Urothelium cell line (cell line): ENCODE results near the gene AAK1.
"Not testable (repeated sequence)": the region's sequence is repeated elsewhere in the genome, so short reads cannot be mapped to it uniquely, and the experiment has no call there.

Experiments used
- DNase-seq: peaks from one replicate; pipeline ENCODE4 v3.0.0; 2011; ENCODE audit warnings: low spot score, mixed read lengths
- FAIRE-seq: peaks from 2 replicates; lab custom pipeline; 2011; peaks lifted over from hg19 to GRCh38; lab: Jason Lieb, UNC

The AAK1 gene

DNA sequence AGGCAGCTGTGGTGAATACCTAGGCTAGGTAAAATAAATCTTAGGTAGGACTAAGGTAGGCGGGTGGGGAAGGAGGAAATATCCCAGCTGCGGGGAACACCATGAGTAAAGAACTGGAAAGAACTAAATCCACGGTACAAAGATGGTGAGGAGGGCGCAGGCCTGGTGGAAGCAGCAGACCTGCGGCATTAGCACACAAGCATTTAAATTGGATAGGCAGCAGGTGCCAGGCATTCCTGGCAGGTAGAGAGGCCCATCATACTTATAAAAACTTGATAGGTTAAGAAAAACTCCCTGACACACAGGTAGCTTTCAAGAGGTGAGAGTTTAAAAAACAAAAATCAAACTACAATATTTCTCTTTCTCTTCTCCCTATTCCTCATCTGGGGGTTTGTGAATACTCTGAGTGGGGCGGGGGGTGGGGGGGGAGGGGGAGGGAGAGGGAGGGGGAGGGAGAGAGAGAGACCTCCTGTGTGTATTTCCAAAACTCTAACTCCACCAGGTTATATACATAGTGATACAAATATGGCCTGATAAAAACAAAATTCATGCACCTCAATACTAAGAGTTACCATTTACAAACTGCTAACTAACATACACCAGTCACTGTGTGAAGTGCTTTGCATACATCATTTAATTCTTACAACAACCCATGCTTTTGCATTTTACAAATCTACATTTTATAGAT lies 13.5 kb downstream of the AAK1 start:
- no peak for DNase-seq
- no peak for FAIRE-seq

DNA sequence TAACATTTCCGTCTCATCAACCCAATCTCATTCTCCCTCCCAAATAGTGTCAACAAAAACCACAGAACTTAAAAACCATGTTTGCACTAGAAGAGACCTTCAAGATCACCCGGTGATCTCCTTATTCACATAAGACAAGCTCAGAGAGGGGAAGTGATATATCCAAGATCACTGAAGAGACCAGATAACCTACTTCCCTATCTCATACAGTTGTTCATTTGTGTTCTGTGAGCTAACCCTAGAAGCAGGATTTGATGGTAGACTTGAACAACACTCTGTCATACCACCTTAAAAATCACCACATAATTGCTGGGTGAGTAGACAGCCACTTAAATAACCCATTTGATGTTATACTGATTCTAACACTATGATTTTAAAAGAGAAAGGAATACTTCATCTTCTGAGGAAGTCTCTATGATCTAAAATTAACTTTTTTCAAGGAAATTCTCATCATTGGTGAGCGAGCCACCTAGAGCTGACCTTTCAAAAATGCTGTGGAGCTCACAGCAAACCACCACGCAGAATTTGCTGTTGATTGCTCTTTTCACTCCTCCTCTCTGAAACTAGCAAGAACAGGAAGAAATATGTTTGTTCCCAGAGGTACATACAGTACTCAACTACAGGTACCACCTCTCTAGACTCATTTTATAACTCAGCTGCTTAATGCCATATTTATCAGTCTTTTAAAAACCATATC lies 15.1 kb downstream of the AAK1 start:
- DNase-seq, result no peak
- FAIRE-seq, result no peak

DNA sequence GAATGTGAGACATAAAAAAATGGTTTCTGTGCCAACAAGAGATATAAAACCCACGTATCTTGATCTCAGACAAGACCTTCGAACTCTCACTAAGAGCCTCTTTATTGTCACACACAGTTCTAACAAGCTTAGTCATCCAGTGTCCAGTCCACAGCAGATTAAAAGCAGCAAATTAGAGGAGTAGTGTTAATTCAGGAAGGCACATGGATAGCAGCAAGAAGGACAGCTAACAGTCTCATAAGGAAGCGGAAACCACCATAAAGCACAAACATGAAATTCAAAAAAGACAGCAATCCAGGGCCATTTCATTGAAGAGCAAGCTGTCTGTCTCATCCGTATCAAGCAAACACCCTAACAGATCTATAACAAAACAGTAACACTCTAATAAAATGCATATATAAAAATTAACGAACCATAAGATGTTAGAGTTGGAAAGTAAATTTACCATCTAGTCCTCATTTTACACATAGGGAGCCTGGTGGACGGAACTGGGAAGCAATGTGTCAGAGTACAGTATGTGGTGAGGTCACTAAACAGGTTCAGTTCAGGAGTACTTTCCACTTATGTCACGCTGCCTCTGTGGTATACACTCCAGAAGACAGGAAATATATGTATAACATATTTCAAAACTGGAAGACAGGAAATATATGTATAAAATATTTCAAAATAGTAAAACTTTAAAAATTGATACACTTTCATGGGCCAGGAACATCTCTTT lies 18.3 kb downstream of the AAK1 start:
- DNase-seq (no peak), FAIRE-seq (no peak)

DNA sequence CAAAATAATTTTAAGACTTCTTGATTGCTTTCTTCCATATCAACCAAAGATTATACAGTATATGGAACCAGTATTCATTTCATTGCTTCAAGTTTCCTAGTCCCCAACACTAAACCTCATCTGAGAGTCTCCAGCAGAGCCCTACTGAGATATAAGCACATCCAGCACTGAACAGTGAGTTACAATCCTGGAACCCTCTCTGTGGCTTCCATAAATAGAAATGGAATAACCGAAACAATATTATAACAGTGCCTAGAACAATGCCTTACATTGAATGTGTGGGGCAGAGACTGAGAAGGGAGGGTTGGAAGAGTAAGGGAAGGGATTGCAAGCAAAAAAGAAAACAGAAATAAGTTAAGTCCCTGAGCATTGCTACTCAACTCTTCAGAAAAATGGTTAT lies 18.9 kb downstream of the AAK1 start:
- FAIRE-seq, result no peak
- no peak for DNase-seq

DNA sequence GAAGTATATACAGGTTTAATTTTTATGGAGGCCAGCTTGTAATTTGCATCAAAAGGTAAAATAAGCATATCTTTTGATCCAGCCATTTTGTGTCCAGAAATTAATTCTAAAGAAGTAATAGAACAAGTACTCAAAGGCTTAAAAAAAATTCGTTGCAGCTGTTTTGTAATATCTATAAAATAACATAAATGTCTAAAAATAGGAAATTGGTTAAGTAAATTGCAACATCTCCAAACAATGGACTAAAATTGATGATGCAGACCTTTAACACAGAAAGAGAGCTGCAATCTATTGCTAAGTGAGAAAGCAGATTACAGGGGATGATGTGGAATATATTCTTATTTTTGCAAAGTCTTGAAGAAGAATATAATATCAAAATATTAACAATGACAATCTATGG lies 19.4 kb downstream of the AAK1 start:
- FAIRE-seq (no peak), DNase-seq (no peak)

DNA sequence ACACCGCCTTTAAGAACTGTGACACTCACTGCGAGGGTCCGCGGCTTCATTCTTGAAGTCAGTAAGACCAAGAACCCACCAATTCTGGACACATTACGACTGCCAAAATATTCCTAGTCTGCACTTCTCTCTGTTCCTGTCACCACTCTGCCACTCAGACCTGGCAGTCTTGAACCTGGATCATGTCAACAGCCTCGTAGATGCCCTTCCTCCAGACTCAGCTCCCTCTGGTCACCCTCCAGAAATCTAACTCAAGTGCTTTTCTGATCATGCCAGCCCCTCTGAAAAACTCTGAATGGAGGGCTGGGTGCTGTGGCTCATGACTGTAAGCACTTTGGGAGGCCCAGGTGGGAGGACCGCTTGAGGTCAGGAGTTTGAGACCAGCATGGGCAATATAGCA lies 20.3 kb downstream of the AAK1 start:
- DNase-seq (no peak), FAIRE-seq (no peak)

DNA sequence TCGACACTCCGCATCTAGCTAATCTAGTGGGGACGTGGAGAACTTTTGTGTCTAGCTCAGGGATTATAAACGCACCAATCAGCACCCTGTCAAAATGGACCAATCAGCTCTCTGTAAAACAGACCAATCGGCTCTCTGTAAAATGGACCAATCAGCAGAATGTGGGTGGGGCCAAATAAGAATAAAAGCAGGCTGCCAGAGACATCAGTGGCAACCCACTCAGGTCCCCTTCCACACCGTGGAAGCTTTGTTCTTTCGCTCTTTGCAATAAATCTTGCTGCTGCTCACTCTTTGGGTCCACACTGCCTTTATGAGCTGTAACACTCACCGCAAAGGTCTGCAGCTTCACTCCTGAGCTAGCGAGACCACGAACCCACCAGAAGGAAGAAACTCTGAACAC lies 20.7 kb downstream of the AAK1 start:
- not testable (repeated sequence) for DNase-seq, FAIRE-seq

DNA sequence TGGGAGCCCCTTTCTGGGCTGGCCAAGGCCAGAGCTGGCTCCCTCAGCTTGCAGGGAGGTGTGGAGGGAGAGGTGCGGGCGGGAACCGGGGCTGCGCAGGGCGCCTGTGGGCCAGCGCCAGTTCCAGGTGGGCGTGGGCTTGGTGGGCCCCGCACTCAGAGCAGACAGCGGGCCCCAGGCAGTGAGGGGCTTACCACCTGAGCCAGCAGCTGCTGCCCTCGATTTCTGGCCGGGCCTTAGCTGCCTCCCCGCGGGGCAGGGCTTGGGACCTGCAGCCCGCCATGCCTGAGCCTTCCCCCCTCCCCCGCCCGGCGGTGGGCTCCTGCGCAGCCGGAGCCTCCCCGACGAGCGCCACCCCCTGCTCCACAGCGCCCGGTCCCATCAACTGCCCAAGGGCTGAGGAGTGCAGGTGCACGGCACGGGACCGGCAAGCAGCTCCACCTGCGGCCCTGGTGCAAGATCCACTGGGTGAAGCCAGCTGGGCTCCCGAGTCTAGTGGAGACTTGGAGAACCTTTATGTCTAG lies 21.5 kb downstream of the AAK1 start:
- not testable (repeated sequence) for FAIRE-seq

DNA sequence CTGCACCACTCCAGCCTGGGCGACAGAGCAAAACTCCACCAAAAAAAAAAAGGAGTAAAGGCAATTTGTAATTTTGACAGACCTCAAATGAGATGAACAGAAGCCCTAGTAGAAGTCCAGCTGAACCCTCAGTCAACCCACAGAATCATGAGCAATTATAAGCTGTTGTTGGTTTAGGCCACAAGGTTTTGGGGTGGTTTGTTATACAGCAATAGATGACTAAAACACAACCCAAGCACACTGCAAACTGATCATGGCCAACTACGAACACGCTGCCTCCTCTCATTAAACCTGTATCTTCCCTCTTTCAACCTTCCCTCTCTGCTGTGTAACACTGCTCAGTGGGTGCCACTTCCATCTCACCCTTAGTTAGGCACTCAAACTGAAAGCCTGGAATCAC lies 22.1 kb downstream of the AAK1 start:
- FAIRE-seq (no peak), DNase-seq (no peak)

More for the DNA sequence above, 21.5 kb downstream of the AAK1 start:
- not testable (repeated sequence) for DNase-seq

DNA sequence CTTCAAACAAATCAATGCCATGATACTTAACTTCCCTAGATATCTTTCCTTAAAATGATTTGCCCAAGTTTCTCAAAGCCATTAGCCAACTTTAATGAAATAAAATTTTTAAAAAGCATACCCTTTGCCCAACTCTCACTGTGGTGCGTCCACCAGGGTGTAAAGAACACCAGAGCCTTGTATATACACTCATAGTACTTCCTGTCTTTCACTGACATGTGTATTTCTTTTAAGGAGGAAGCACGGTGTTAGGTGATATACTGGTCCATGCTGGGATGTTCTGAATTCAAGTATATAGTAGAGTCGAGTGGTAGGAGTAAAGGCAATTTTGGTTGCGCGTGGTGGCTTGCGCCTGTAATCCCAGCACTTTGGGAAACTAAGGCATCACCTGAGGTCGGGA lies 22.7 kb downstream of the AAK1 start:
- DNase-seq, result no peak
- no peak for FAIRE-seq

DNA sequence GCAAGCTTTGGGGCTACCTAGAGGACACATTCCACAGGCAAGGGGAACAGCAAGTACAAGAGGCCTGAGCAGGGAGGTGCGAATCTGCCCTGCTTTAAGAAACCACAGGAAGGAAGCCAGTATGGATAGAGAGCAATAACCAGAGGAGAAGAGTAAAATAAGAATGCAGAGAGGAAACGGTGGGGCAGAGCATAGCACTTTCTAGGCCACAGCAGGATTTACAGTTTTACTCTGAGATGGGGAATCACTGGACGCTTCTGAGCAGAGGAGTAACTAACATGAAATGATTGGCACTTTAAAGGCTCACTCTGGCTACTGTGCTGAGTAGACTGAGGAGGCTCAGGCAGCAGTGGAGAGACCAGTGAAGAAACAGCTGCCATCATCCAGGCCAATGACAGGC lies 23.8 kb downstream of the AAK1 start:
- DNase-seq (no peak), FAIRE-seq (no peak)

DNA sequence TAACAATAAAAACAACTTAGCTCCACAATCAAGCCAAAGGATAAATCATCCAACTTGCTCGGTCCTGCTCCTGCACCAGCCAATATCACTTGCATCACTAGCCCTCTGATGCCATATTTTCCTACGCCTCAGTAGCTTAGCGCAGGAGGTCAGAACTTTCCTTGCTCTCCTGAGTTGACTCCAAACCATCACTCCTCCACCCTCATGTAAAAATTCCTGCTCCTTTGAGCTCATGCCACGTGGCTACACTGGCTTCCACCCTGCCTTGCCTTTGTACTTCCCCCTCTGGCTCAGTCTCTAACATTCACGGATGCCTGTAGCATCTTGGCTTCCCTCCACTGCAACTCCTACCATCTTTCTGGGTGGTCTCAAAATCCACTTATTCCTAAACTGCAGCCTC lies 25.2 kb downstream of the AAK1 start:
- DNase-seq, result no peak
- FAIRE-seq, result no peak

DNA sequence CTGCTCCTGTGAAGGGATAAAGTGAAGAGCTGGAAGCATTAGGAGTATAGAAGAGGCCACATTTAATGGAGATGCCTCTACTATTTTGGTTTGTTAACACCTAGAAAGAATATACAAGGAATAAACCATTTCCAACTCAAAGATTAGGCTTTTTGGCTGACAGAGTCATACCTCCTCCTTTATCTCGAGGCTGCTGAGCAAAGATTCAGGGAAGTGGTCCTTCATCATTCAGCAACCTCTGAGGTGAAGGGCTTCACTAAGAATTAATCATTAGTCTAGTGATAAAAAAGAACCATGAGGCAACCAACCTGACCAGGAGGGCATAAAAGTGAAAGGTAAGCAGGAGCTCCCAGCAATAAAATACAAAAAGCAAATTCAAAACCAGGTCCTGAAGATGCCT lies 25.8 kb downstream of the AAK1 start:
- FAIRE-seq, result no peak
- DNase-seq, result no peak

DNA sequence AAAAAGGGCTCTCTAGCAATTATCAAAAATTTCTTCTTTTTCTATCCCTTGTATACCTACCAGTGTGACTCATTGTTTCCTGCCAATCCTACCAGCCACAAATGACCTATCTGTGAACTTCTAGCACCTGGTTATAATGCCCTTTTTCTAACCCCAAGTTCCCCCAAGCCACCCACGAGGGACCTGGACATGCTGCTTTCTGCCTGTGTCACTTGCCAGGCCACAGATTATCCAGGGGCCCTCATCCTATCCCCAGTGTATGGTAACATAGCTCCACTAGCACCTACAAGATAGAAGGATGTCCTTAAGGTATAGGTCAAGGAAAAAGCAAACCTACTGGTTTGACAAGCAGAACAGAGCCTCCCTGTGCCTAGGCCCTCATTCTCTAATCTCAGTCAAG lies 26.8 kb downstream of the AAK1 start:
- no peak for FAIRE-seq
- peak; percentile 60 for DNase-seq

DNA sequence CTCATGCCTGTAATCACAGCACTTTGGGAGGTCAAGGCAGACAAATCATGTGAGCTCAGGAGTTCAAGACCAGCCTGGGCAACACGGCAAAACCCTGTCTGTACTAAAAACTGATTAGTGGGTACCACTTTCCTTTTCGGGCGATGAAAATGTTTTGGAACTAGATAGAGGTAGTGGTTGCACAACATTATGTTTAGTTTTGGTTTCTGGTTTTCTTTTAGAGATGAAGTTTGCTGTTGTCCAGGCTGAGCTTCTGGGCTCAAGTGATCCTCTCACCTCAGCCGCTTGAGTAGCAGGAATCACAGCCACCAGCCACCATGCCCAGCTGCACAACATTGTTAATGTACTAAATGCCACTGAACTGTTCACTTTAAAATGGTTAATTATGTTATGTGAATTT lies 27.6 kb downstream of the AAK1 start:
- FAIRE-seq (no peak), DNase-seq (no peak)

DNA sequence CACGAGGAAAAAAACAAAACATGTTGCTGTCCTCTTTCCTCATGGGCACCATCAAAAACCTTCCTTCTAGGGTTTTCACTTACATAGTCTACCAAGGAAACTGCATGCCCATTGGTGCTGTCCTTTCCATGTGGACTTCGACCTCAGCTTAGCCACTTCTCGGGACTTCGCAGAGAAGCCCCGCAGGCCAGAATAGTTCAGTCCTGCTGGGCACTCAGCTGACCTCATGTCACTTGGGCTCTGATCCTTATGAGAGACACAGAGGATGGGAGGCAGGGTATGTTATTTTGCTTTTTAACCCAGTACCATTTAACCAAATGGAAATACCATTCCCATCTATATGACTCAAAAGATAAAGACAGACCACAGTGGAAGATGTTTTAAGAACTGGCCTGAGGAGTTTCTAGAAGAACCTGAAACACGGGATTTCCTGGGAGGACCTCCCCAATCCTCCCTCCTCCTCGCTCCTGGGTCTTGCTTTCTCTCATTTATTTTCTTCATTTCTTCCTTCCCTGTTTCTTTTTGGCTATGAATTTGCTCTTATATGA lies 28.4 kb downstream of the AAK1 start:
- no peak for DNase-seq
- no peak for FAIRE-seq

DNA sequence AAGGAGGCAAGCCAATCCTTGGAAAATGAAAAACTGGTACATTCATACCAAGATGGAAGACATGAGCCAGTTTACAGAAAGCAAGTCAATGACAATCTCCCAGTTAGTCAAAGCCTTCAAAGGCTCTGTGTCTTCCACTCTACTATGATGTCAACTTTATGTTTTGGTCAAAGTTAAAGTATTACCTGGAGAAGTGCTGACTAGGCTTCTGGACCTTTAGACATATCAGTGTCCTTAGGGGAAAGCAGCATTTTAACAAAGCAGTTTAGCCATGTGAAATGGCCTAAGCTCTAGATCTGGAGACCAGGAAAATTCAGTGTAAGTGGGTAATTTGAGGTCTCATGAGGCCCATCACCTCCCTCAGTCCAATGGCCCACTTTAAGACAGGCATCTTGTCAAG lies 30.8 kb downstream of the AAK1 start:
- DNase-seq (no peak), FAIRE-seq (no peak)

DNA sequence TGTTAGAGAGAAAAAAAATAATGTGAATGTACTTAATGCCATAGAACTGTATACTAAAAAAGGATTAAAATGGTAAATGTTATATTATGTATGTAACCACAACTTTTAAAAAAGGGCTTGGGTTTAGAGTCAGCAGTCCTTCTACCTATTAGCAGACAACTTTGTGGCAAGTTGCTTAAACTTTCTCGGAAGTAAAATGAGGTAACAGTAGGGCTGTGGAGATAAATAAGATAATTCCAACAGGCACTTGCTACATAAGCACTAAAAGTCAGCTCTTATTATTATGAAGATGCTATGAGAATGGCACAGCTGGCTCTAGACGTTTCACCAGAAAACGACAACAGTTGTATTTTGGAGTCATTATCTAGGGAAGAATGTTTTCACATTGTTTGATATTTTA lies 31.3 kb downstream of the AAK1 start:
- no peak for DNase-seq
- FAIRE-seq, result no peak

DNA sequence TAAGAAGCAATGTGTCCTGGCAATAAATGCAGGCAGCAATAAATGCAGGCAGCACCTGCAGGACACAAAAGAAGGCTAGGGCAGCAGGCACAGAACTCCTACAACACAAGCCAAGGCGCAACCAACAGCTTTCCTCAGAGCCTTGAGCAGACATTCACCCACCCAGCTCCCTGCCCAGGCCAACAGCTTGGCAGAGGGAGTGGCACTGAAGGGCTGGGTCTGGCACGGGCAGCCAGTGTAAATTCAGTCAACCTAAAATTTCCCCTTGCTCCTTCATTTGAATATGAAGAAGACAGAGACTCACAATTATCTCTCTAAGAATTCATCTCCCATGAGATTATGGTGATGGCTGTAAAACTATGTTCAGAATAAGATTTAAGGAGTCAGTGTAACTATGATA lies 35.4 kb downstream of the AAK1 start:
- no peak for FAIRE-seq
- DNase-seq, result no peak

DNA sequence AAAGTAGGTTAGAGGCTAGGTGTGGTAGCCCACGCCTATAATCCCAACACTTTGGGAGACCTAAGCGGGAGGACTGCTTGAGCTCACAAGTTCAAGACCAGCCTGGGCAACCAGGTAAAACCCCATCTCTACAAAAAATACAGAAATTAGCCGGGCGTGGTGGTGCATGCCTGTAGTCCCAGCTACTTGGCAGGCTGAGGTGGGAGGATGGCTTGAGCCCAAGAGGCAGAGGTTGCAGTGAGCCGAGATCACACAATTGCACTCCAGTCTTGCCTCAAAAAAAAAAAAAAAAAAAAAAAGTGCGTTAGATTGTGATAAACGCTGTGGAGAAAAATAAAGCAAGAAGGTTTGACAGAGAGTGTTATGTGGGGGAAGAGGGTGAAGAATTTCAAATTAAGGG lies 36.8 kb downstream of the AAK1 start:
- FAIRE-seq, DNase-seq: not testable (repeated sequence)

DNA sequence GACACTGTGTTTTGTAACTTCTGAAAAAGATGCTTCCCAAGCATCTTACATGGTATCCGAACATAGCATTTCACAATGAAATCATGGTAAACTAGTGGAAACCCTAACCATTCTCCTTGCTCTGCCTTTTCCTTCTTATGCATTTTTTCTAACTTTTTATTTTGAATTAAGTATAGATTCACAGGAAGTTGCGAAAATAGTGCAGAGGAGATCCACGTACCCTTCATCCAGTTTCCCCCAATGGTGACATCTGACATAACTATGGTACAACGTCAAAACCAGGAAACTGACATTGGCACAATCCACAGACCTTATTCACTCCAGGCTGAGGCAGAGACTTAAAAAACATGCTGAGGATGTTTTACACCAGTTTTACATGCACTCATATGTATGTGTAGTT lies 38.3 kb downstream of the AAK1 start:
- no peak for FAIRE-seq
- no peak for DNase-seq

DNA sequence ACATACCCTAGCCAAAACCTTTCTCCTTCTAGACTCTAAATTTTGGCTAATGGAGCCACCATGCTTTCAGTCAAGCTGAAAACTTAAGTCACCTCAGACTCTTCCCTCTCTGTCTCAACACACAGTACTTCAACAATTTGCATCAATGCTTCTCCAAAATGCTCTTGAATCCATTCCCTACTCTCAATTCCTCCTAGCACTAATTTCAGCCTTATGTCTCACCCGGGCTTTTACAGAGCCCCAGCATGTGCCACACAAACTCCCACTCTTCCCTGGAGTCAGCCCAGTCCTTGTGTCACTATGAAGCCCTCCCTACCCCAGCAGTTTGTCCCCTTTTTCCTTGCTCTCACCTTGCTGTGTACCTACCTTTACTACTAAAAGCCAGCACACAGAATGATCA lies 38.7 kb downstream of the AAK1 start:
- DNase-seq, result no peak
- no peak for FAIRE-seq
